Pancreas (tissue), 10 donors: ENCODE data around the gene PLD1. TPM values are rescaled to one million over a fixed set of nuclear protein-coding genes. Genes with fewer than 3 reads are reported as not detected.

Source experiments
- ATAC-seq, 4 donors: fragments of 200-7000 bp; cut with Tn5 transposase; one replicate each; pipeline versions ENCODE4 v1.8.0 to v1.9.1; 2020; ENCODE audit warnings: mild to moderate bottlenecking in 4 of 4, moderate library complexity in 4 of 4
- DNase-seq, 6 donors: peaks; one replicate each; pipeline ENCODE4 v3.0.0-alpha.2; 2020
- FAIRE-seq: peaks from 2 replicates; lab custom pipeline; 2012; peaks lifted over from hg19 to GRCh38; lab: Jason Lieb, UNC
- H3K27ac ChIP-seq, 4 donors: fragments of 200-600 bp; sonication (generic); 1 replicate in 3 of 4; 2 replicates in 1 of 4; pipeline versions ENCODE4 v1.5.0 to v1.8.0; 2020
- H3K27me3 ChIP-seq, 4 donors: fragments of 200-600 bp; one replicate each; pipeline ENCODE4 v1.8.0; 2021
- H3K36me3 ChIP-seq, 3 donors: fragments of 200-600 bp; sonication (generic) in 1 of 3; one replicate each; pipeline versions ENCODE4 v1.5.0 to v1.8.0; 2020 to 2021
- H3K4me1 ChIP-seq, 3 donors: fragments of 200-600 bp; one replicate each; pipeline ENCODE4 v1.8.0; 2021
- H3K4me3 ChIP-seq, 4 donors: fragments of 200-600 bp; sonication (generic) in 2 of 4; one replicate each; pipeline versions ENCODE4 v1.5.0 to v1.8.0; 2020 to 2021
- H3K9me3 ChIP-seq, 4 donors: fragments of 200-600 bp; one replicate each; pipeline ENCODE4 v1.8.0; 2021
- WGBS, 2 donors: extraction: QIAGEN DNeasy Blood & Tissue Kit; methylation state at CpG; one replicate each; pipeline ENCODE4 v1.1.7; 2013; 5-methylcytosine and 5-hydroxymethylcytosine counted together
- intact Hi-C, 3 donors: fragments of 100-400 bp; cut with DNase I; formaldehyde crosslinking; loops; one replicate each; pipeline versions ENCODE4 v1.11.1 to v1.14.2; 2022
- polyA plus RNA-seq, 2 donors: library from polyadenylated mRNA; stranded (reverse); fragments of 200-250 nt; gene quantifications; one replicate each; pipeline ENCODE4 v1.2.3, GENCODE V29; 2013
- total RNA-seq, 6 donors: library from RNA; stranded (reverse); fragmentation: NEBNext Ultra II Directional in 4 of 6; extraction: Animal tissue kit (Norgen Biotek cat#: 25700) in 4 of 6; gene quantifications; one replicate each; pipeline versions ENCODE4 v1.2.1 to v1.2.4, GENCODE V29; 2021 to 2023
- TF ChIP-seq, protein P1 (sequence below), 4 donors: fragments of 200-600 bp; sonication (generic) in 3 of 4; IDR thresholded peaks; one replicate each; pipeline versions ENCODE4 v1.5.0 to v1.8.0; 2021; ENCODE audit warnings: antibody characterized with exemption in 4 of 4
- donor health status: healthy with polysubstance abuse.
- donor health status: DM: no; HTN: no; CAD: no; lungs with moderate emphysema.
- donor health status: DM: no; HTN: no; CAD: no.
- donor health status: control.
- donor health status: control.
- donor health status: Bipolar disorder and iron deficiency.
- donor health status: DM: yes; HTN: yes; CAD: no.
- donor health status: DM: no; HTN: no; CAD: no.
- donor health status: DM: no; HTN: no; CAD: no.
- donor health status: DM: yes; HTN: yes; CAD: no.

The PLD1 gene
- total and polyA plus RNA-seq, 8 donors, result 14.7 to 62.1 (median 33.7) TPM

DNA sequence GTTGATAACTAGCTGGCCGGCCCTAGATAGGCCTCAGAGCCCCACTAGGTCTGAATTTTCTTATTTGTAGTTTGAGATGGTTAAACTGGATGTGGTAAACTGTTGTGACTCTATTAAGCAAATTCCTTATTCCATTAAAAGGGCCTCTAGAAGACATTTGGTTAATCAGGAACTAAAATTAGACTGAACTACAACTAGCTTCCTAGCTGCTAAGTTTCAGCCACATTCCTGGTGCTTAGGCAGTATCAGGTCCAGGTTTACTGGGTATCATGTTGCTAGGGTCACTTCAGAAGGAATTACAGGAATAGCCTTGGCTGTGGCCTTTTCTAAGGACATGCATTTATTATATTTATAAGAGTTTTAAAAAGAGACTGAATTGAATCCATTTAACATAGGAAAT lies 136.3 kb downstream of the PLD1 start:
- Histone ChIP-seq H3K4me3 (no peak overlapping the region), H3K27me3 (no peaks in the 10 kb centered on the region), H3K9me3 (no peaks in the 10 kb centered on the region), H3K36me3 (peaks cover 0 to 20% (median 3%) of the 10 kb centered on the region in 3 donors), H3K4me1 (peaks cover 0 to 3% (median under 1%) of the 10 kb centered on the region in 3 donors), H3K27ac (no peak overlapping the region)
- intact Hi-C loops, result no loop called here
- FAIRE-seq (no peak), ATAC-seq (no peak), DNase-seq (no peak)
- TF ChIP-seq, protein P1, sequence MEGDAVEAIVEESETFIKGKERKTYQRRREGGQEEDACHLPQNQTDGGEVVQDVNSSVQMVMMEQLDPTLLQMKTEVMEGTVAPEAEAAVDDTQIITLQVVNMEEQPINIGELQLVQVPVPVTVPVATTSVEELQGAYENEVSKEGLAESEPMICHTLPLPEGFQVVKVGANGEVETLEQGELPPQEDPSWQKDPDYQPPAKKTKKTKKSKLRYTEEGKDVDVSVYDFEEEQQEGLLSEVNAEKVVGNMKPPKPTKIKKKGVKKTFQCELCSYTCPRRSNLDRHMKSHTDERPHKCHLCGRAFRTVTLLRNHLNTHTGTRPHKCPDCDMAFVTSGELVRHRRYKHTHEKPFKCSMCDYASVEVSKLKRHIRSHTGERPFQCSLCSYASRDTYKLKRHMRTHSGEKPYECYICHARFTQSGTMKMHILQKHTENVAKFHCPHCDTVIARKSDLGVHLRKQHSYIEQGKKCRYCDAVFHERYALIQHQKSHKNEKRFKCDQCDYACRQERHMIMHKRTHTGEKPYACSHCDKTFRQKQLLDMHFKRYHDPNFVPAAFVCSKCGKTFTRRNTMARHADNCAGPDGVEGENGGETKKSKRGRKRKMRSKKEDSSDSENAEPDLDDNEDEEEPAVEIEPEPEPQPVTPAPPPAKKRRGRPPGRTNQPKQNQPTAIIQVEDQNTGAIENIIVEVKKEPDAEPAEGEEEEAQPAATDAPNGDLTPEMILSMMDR (IDR thresholded peaks at IDR 0.05), result no peak
- 82 to 93% methylated on average over 1 of the region's 1 CpG for WGBS, 2 donors

DNA sequence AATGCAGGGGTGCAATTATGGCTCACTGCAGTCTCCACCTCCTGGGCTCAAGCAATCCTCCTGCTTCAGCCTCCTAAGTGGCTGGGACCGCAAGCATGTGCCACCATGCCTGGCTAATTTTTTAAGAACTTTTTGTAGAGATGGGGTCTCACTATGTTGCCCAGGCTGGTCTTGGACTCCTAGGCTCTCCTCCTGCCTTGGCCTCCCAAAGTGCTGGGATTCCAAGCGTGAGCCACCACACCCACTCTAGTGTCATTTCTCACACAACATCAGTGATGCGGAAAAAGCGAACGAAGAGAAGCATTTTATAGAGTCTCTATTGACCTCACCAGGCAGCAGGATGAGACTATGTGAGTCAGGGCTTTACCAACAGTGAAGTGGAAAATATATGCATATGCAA lies 137.7 kb downstream of the PLD1 start:
- Histone ChIP-seq H3K36me3 (peaks cover 0 to 20% (median 9%) of the 10 kb centered on the region in 3 donors), H3K4me1 (peaks cover 0 to 3% (median 0%) of the 10 kb centered on the region in 3 donors), H3K9me3 (no peaks in the 10 kb centered on the region), H3K27ac (no peak overlapping the region), H3K4me3 (no peak overlapping the region), H3K27me3 (no peaks in the 10 kb centered on the region)
- FAIRE-seq (no peak), ATAC-seq (no peak), DNase-seq (no peak)
- TF ChIP-seq, protein P1 (IDR thresholded peaks at IDR 0.05), result no peak
- WGBS, 2 donors, result 97% methylated on average over 5 of the region's 5 CpGs
- intact Hi-C loops, result no loop called here

DNA sequence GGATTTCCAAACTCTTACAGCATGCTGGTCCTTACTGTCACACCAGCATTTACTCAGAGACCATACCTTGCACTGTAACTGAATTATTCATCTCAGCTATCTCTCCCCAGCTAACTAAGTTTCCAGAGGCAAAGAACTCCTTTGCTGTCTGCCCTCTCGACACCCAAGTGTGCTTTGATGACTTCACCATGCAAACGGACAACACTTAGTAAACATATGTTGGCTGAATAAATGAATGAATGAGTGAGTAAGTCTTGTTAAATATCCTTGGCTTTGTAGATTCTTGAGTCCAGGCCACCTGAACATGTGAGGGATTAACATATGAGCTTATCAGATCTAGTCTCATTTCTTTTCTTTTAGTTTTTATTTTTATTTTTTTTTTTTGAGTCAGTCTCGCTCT lies 138.2 kb downstream of the PLD1 start:
- no peaks in the 10 kb centered on the region for H3K9me3 ChIP-seq
- H3K36me3 ChIP-seq, result peaks cover 0 to 20% (median 9%) of the 10 kb centered on the region in 3 donors
- no peaks in the 10 kb centered on the region for H3K27me3 ChIP-seq
- no peak overlapping the region for H3K27ac ChIP-seq
- no peak for ATAC-seq
- intact Hi-C loops, result no loop called here
- 82 to 88% methylated on average over 3 of the region's 3 CpGs for WGBS, 2 donors
- TF ChIP-seq, protein P1 (IDR thresholded peaks at IDR 0.05), result no peak
- no peak overlapping the region for H3K4me3 ChIP-seq
- H3K4me1 ChIP-seq, result peaks cover 0 to 3% (median 0%) of the 10 kb centered on the region in 3 donors
- DNase-seq, result no peak
- FAIRE-seq, result no peak

DNA sequence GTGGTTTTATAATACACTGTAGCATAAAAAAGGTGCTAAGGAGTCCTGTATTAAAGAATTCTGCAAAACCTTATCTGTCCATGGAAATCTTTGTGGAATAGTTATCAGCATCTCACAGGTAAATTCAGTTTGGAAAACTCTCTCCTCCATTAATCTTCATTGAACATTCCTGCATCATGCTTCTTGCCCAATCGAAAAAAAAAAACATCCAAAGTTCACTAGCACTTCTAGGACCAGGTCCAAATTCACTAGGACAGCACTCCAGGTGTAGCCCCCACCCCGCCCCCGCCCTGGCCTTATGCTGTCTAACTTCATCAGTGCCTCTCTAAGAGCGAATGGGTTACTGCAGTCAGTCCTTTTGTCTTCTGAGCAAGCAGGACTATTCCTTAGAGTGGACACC lies 138.6 kb downstream of the PLD1 start:
- FAIRE-seq, result no peak
- WGBS, 2 donors, result 59 to 72% methylated on average over 4 of the region's 4 CpGs
- Histone ChIP-seq H3K27me3 (no peaks in the 10 kb centered on the region), H3K27ac (no peak overlapping the region), H3K36me3 (peaks cover 0 to 20% (median 9%) of the 10 kb centered on the region in 3 donors), H3K4me1 (peaks cover 0 to 3% (median 0%) of the 10 kb centered on the region in 3 donors), H3K9me3 (no peaks in the 10 kb centered on the region), H3K4me3 (no peak overlapping the region)
- DNase-seq, result no peak
- intact Hi-C loops, result no loop called here
- TF ChIP-seq, protein P1 (IDR thresholded peaks at IDR 0.05), result no peak
- peak in 1 of 4 donors; percentile 11 for ATAC-seq

DNA sequence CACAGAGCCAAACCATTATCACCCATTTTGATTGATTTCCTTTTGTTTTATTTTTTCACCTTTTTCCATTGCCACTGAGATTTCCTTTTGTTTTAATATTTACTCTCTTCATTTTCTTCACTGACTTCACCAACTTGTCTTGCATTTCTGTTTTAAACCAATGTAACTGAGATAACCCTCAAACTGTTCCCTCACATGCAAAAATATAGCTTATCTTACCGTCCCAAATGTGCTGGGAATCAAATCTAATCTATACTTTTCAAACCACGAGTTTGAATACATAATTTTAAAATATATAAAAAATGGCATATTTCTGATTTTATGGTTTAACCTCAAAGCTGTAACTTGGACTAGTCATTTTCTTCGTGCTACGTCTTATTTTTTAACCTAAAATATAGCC lies 143.8 kb downstream of the PLD1 start:
- no peak for ATAC-seq
- peaks cover 0 to 3% (median 0%) of the 10 kb centered on the region in 3 donors for H3K4me1 ChIP-seq
- no peaks in the 10 kb centered on the region for H3K27me3 ChIP-seq
- DNase-seq, result no peak
- peaks cover 0 to 14% (median 0%) of the 10 kb centered on the region in 3 donors for H3K36me3 ChIP-seq
- no peaks in the 10 kb centered on the region for H3K9me3 ChIP-seq
- no peak for FAIRE-seq
- H3K27ac ChIP-seq, result no peak overlapping the region
- TF ChIP-seq, protein P1 (IDR thresholded peaks at IDR 0.05), result no peak
- WGBS, 2 donors, result 77 to 85% methylated on average over 4 of the region's 4 CpGs
- intact Hi-C loops, result no loop called here
- H3K4me3 ChIP-seq, result no peak overlapping the region
